H9 (cell line): ENCODE results near the gene POLN. TPM values are rescaled to one million over a fixed set of nuclear protein-coding genes. Genes with fewer than 3 reads are reported as not detected.

ENCODE experiments used
- DNase-seq: peaks from one replicate; pipeline ENCODE4 v3.0.0-alpha.2; 2017
- H2AFZ ChIP-seq: one replicate; pipeline ENCODE4 v1.6.1; 2013; ENCODE audit warnings: mild to moderate bottlenecking, low read length, control low read depth, moderate library complexity
- H2AK5ac ChIP-seq: 2 replicates; pipeline ENCODE4 v1.6.1; 2013; ENCODE audit warnings: low read length, control low read depth, mixed read lengths; ENCODE audit not compliant: insufficient read length
- H2BK120ac ChIP-seq: one replicate; pipeline ENCODE4 v1.6.1; 2013; ENCODE audit warnings: low read depth, mild to moderate bottlenecking, low read length, control low read depth, inconsistent platforms; ENCODE audit not compliant: poor library complexity, severe bottlenecking
- H2BK12ac ChIP-seq: 2 replicates; pipeline ENCODE4 v1.6.1; 2013; ENCODE audit warnings: low read length, control low read depth, mixed read lengths, low read depth; ENCODE audit not compliant: insufficient read length
- H2BK15ac ChIP-seq: 2 replicates; pipeline ENCODE4 v1.6.1; 2013; ENCODE audit warnings: low read depth, low read length, control low read depth
- H2BK20ac ChIP-seq: one replicate; pipeline ENCODE4 v1.6.1; 2013; ENCODE audit warnings: low read depth, mild to moderate bottlenecking, low read length, control low read depth, inconsistent platforms; ENCODE audit not compliant: poor library complexity, severe bottlenecking
- H2BK5ac ChIP-seq: 2 replicates; pipeline ENCODE4 v1.6.1; 2013; ENCODE audit warnings: low read length, control low read depth, mixed read lengths; ENCODE audit not compliant: insufficient read length
- H3K14ac ChIP-seq: 2 replicates; pipeline ENCODE4 v1.6.1; 2013; ENCODE audit warnings: low read length, control low read depth; ENCODE audit not compliant: insufficient read depth
- H3K18ac ChIP-seq: 2 replicates; pipeline ENCODE4 v1.6.1; 2013; ENCODE audit warnings: low read depth, mild to moderate bottlenecking, mixed read lengths, low read length, control low read depth; ENCODE audit not compliant: insufficient read length
- H3K23ac ChIP-seq: 2 replicates; pipeline ENCODE4 v1.6.1; 2013; ENCODE audit warnings: low read length, control low read depth, mixed read lengths, low read depth; ENCODE audit not compliant: insufficient read length
- H3K23me2 ChIP-seq: 2 replicates; pipeline ENCODE4 v1.6.1; 2013; ENCODE audit warnings: low read depth, mild to moderate bottlenecking, mixed read lengths, low read length, control low read depth; ENCODE audit not compliant: insufficient read length, poor library complexity, severe bottlenecking
- H3K27ac ChIP-seq: 2 replicates; pipeline ENCODE4 v1.5.1; 2013; ENCODE audit warnings: low read length, control low read depth, mixed read lengths, low read depth; ENCODE audit not compliant: insufficient read length
- H3K27me3 ChIP-seq: 2 replicates; pipeline ENCODE4 v1.6.1; 2013; ENCODE audit warnings: low read length, control low read depth, inconsistent platforms; ENCODE audit not compliant: insufficient read depth
- H3K4ac ChIP-seq: 2 replicates; pipeline ENCODE4 v1.6.1; 2013; ENCODE audit warnings: low read depth, mild to moderate bottlenecking, control low read depth, inconsistent platforms, low read length, moderate library complexity
- H3K4me1 ChIP-seq: 2 replicates; pipeline ENCODE4 v1.6.1; 2013; ENCODE audit warnings: low read length, control low read depth, inconsistent platforms; ENCODE audit not compliant: insufficient read depth
- H3K4me2 ChIP-seq: 2 replicates; pipeline ENCODE4 v1.6.1; 2013; ENCODE audit warnings: low read length, control low read depth, mixed read lengths; ENCODE audit not compliant: insufficient read length, insufficient read depth
- H3K56ac ChIP-seq: 2 replicates; pipeline ENCODE4 v1.6.1; 2013; ENCODE audit warnings: low read depth, mild to moderate bottlenecking, mixed read lengths, low read length, control low read depth; ENCODE audit not compliant: insufficient read length
- H3K79me1 ChIP-seq: 2 replicates; pipeline ENCODE4 v1.6.1; 2013; ENCODE audit warnings: low read depth, mild to moderate bottlenecking, moderate library complexity, low read length, control low read depth, inconsistent platforms; ENCODE audit not compliant: insufficient read depth, poor library complexity, severe bottlenecking
- H3K79me2 ChIP-seq: 2 replicates; pipeline ENCODE4 v1.6.1; 2013; ENCODE audit warnings: low read length, control low read depth, inconsistent platforms; ENCODE audit not compliant: insufficient read depth
- H3K9ac ChIP-seq: 2 replicates; pipeline ENCODE4 v1.6.1; 2013; ENCODE audit warnings: low read length, control low read depth, mixed read lengths; ENCODE audit not compliant: insufficient read length; ENCODE audit errors: extremely low read depth
- H3K9me3 ChIP-seq: one replicate; pipeline ENCODE4 v1.6.1; 2013; ENCODE audit warnings: low read depth, low read length, inconsistent platforms; ENCODE audit not compliant: control insufficient read depth
- H3T11ph ChIP-seq: one replicate; pipeline ENCODE4 v1.6.1; 2013; ENCODE audit warnings: mild to moderate bottlenecking, low read length, control low read depth, inconsistent platforms
- H4K20me1 ChIP-seq: one replicate; pipeline ENCODE4 v1.6.1; 2013; ENCODE audit not compliant: control insufficient read depth, insufficient read length, insufficient read depth
- H4K5ac ChIP-seq: 2 replicates; pipeline ENCODE4 v1.6.1; 2013; ENCODE audit warnings: low read depth, mild to moderate bottlenecking, mixed read lengths, low read length, control low read depth; ENCODE audit not compliant: insufficient read length
- H4K8ac ChIP-seq: replicated peaks from 2 replicates; pipeline ENCODE4 v1.6.1; 2013; ENCODE audit warnings: low read length, control low read depth, mixed read lengths, low read depth; ENCODE audit not compliant: insufficient read length
- H4K91ac ChIP-seq: 2 replicates; pipeline ENCODE4 v1.6.1; 2013; ENCODE audit warnings: low read depth, mild to moderate bottlenecking, moderate library complexity, mixed read lengths, low read length, control low read depth; ENCODE audit not compliant: insufficient read length
- H3K27ac Mint-ChIP-seq, 3 experiments: 2 replicates in 2 of 3; 3 replicates in 1 of 3; pipeline ENCODE4 v1.8.0; 2020 to 2021; ENCODE audit warnings: mixed read lengths in 3 of 3, mild to moderate bottlenecking in 1 of 3, moderate library complexity in 1 of 3
- H3K27me3 Mint-ChIP-seq: 2 replicates; pipeline ENCODE4 v1.8.0; 2021; ENCODE audit warnings: low read depth, mild to moderate bottlenecking, moderate library complexity, mixed read lengths
- H3K36me3 Mint-ChIP-seq, 3 experiments: 2 replicates in 2 of 3; 3 replicates in 1 of 3; pipeline ENCODE4 v1.8.0; 2020 to 2021; ENCODE audit warnings: low read depth in 3 of 3, mixed read lengths in 3 of 3; ENCODE audit not compliant: insufficient read depth in 1 of 3
- H3K4me1 Mint-ChIP-seq, 2 experiments: 2 replicates each; pipeline ENCODE4 v1.8.0; 2020; ENCODE audit warnings: mixed read lengths in 2 of 2
- H3K4me3 Mint-ChIP-seq, 2 experiments: 2 replicates in 1 of 2; 3 replicates in 1 of 2; pipeline ENCODE4 v1.8.0; 2020 to 2021; ENCODE audit warnings: mild to moderate bottlenecking in 2 of 2, mixed read lengths in 2 of 2, moderate library complexity in 1 of 2
- H3K9me3 Mint-ChIP-seq, 2 experiments: 2 replicates in 1 of 2; 3 replicates in 1 of 2; pipeline ENCODE4 v1.8.0; 2020; ENCODE audit warnings: mild to moderate bottlenecking in 2 of 2, mixed read lengths in 2 of 2, moderate library complexity in 1 of 2
- WGBS: extraction: QIAGEN DNeasy Blood & Tissue Kit; methylation state at CpG from one replicate; pipeline ENCODE4 v1.1.7; 2013; ENCODE audit warnings: missing lambda C conversion rate, low lambda C conversion rate, mixed read lengths; ENCODE audit not compliant: insufficient read length; ENCODE audit errors: extremely low coverage; 5-methylcytosine and 5-hydroxymethylcytosine counted together
- total RNA-seq: library from RNA; stranded (reverse); gene quantifications from 2 replicates; pipeline ENCODE4 v1.2.1, GENCODE V29; 2021
- TF ChIP-seq, protein P1 (sequence below): fragments of 200-600 bp; sonication (generic); conservative IDR thresholded peaks from 3 replicates; pipeline ENCODE4 v1.8.0; 2021; ENCODE audit warnings: antibody characterized with exemption, mild to moderate bottlenecking

Gene POLN
- total RNA-seq, 1 experiment from 2014 or later, result 0.74 TPM

DNA sequence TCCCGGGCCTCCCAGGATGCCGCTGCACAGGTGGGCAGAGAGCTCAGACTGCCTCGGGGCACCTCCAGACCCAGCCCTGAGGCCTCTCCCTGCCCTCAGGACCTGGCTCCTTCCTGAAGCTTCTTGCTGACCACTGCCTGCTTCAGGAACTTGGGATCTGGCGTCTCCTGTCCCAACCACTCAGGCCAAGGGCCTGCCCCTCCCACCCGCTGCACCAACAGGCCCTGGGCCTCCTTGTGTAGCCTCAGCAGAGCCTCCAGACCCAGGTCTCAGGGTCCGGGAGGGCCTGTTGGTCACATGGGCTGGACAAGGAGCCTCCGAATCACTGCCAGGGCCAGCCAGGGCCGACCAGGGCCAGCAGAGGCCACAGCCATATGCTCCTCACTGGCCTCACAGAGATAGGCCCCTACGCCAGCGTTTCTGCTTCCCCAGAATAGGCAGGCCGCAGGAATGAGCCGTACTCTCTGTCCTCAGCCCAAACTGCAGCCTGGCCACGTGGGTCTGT, 17.2 kb upstream of the POLN start:
- WGBS, result no CpG with 5 or more reads among the region's 13 CpGs
- H3K36me3 Mint-ChIP-seq, result peaks cover 5 to 13% (median 10%) of the 10 kb centered on the region in 3 experiments; a peak in 4 of 7 replicates

More for the DNA sequence above, 17.2 kb upstream of the POLN start:
- Histone ChIP-seq H3K56ac (no peak overlapping the region), H4K8ac (no peak overlapping the region), H3K9me3 (no peaks in the 10 kb centered on the region), H3K79me2 (no peaks in the 10 kb centered on the region), H3K14ac (no peak overlapping the region), H2BK12ac (no peak overlapping the region), H3K23me2 (peaks cover 9% of the 10 kb centered on the region), H2BK15ac (no peak overlapping the region), H2AK5ac (no peak overlapping the region), H2AFZ (no peak overlapping the region), H2BK5ac (no peak overlapping the region), H3K9ac (no peak overlapping the region), H3K4me2 (no peak overlapping the region), H3K27ac (no peak overlapping the region), H3K23ac (no peak overlapping the region), H4K91ac (no peak overlapping the region), H3K4ac (no peak overlapping the region), H2BK120ac (no peak overlapping the region), H3K18ac (no peak overlapping the region), H4K5ac (no peak overlapping the region), H3K4me1 (peaks cover 2% of the 10 kb centered on the region; the same call in 1 of the 2 replicates), H3K79me1 (no peaks in the 10 kb centered on the region), H3K27me3 (no peaks in the 10 kb centered on the region), H2BK20ac (no peak overlapping the region), H3T11ph (no peak overlapping the region), H4K20me1 (peaks cover 2% of the 10 kb centered on the region)
- TF ChIP-seq, protein P1, sequence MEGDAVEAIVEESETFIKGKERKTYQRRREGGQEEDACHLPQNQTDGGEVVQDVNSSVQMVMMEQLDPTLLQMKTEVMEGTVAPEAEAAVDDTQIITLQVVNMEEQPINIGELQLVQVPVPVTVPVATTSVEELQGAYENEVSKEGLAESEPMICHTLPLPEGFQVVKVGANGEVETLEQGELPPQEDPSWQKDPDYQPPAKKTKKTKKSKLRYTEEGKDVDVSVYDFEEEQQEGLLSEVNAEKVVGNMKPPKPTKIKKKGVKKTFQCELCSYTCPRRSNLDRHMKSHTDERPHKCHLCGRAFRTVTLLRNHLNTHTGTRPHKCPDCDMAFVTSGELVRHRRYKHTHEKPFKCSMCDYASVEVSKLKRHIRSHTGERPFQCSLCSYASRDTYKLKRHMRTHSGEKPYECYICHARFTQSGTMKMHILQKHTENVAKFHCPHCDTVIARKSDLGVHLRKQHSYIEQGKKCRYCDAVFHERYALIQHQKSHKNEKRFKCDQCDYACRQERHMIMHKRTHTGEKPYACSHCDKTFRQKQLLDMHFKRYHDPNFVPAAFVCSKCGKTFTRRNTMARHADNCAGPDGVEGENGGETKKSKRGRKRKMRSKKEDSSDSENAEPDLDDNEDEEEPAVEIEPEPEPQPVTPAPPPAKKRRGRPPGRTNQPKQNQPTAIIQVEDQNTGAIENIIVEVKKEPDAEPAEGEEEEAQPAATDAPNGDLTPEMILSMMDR, result no peak
- no peaks in the 10 kb centered on the region for H3K27me3 Mint-ChIP-seq
- no peak for DNase-seq
- no peaks in the 10 kb centered on the region for H3K9me3 Mint-ChIP-seq
- H3K4me3 Mint-ChIP-seq, result no peak overlapping the region
- H3K27ac Mint-ChIP-seq, result no peak overlapping the region; a peak in 1 of 7 replicates
- H3K4me1 Mint-ChIP-seq, result peaks cover 8 to 10% of the 10 kb centered on the region in 2 experiments
